Cortex of kidney (tissue), 1 donor: Measurements from ENCODE around the gene PHLPP1.
"Not testable (repeated sequence)": the region's sequence is repeated elsewhere in the genome, so short reads cannot be mapped to it uniquely, and the experiment has no call there.

Source experiments
- DNase-seq: peaks from one replicate; lab custom pipeline; 2025; lab: John Stamatoyannopoulos, UW

Gene PHLPP1

DNA sequence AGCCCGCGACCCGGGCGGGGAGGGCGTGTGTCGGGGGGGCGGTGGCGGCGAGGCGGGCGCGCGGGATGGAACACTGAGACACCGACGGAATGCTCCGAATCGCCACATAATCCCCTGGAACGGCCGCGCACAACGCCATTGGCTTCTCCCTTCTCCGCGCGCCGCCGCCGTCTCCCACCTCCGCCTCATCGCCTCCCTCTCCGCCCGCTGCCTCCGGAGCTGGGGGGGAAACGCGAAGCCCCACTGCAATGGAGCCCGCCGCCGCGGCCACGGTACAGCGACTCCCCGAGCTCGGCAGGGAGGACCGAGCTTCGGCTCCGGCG lies at the start of gene PHLPP1:
Gene PHLPP1, plus strand, starts transcription at position 106 of the 323 bp plus-strand sequence. Its CDS starts 143 bp downstream, at position 249.
- peak; percentile 92 for DNase-seq

DNA sequence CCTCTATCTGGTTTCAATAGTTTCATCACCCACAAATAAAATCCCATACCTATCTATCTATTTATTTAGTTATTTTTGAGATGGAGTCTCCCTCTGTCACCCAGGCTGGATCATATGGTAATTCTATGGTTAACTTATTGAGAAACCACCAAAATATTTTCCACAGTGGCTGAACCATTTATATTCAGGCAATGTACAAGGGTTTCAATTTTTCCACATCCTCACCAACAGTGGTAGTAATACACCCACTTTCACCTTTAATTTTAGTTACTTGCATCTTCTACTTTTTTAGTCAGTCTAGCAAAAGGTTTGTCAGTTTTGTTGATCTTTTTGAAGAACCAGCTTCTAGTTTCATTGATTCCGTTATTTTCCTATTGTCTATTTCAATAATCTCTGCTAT lies 46.1 kb upstream of the PHLPP1 start:
- no peak for DNase-seq

DNA sequence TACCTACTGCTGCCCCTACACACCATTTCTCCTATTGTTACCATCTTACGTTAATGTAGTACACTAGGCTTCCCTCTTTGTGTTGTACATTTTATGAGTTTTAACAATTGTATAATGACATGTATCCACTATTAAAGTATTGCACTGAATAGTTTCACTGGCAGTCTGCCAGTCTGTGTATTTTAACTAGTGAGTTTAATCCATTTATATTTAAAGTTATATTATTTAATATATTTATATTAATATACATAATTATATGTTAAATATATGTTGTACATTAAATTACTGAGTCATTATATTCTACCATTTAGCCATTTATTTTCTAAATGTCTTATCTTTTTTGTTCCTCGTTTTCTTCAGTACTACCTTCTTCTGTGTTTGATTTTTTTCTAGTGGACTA lies 44.8 kb upstream of the PHLPP1 start:
- no peak for DNase-seq

DNA sequence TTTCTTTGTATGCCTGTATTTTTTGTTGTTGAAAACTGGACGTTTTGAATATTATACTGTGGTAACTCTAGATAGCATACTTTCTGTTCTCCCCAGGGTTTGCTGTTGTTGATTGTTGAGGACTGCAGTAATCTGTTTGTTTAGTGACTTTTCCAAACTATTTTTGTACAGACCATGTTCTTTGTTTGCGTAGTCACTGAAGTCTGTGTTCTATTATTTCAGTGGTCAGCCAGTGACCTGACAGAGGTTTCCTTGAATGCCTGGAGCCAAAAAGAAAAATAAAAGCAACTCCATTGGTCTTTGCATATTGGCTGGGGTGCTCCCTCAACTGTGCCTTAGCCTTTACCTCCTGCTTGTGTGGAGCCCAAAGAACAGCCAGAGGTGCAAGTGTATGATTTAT lies 42.7 kb upstream of the PHLPP1 start:
- no peak for DNase-seq

DNA sequence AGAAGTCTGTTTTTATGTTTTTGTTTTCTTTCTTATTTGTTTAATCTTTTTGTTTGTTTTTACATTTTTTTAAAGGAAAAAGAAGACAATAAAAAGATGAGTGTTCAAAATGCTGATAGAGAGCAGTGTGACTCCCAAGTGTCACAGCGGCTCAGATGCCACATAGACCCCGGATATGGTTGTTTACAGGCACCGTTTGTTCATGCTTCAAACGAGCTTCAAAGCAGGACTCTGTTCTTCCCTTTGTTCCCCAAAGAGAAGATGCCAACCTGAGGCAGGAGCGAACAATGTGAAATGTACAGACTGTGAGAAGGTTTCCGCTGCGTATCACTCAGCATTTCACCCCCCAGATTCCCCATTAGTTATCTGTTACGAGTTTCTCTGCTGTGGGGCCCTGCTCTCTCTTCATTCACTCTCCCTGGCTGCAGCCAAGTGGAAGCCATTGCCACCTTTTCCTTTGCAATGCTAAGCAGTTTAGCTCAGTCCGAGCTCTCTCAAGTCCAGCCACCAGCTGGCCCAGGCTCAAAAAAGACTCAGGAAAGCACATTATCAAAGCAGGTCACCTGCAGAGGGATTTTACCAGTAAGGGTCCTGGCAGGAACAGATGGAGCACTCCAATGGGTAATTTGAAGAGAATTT lies 36.4 kb upstream of the PHLPP1 start:
- DNase-seq = no peak

DNA sequence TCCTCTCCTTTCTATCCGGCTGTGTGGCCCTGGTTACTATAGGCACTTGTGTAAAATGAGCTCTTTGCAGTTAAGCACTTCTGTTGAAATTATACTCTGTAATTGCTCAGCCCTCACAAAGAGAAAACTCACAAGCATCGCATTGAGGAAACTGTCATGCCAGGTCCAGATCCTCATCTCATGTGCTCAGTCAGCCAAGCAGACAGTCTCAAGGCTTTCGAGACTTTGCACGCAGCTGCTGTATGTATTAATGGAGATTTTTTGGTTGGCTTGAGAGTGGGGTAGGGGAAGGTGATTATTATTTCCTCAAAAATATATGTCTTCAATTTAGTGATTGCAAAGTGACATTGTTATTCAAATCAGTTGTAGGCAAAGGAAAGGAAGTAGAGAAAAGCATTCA lies 33.0 kb upstream of the PHLPP1 start:
- DNase-seq = no peak

DNA sequence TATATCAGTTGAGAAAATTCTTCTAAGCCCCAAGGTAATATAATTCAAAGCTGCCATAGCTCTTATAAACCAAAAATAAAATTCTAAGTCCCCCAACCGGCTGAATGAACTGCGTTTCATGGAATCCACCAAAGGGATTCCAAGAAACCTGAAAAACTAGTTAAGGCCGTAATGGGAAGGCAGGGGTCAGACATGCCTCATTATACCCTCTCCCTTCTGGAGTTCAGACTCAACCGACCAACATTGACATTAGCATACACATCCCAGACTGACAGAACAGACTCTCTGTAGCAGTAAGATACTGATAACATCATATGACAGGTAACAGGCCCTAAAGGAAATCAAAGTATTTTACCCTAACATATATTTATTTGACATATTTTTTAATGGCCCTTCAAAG lies 31.4 kb upstream of the PHLPP1 start:
- DNase-seq = no peak

DNA sequence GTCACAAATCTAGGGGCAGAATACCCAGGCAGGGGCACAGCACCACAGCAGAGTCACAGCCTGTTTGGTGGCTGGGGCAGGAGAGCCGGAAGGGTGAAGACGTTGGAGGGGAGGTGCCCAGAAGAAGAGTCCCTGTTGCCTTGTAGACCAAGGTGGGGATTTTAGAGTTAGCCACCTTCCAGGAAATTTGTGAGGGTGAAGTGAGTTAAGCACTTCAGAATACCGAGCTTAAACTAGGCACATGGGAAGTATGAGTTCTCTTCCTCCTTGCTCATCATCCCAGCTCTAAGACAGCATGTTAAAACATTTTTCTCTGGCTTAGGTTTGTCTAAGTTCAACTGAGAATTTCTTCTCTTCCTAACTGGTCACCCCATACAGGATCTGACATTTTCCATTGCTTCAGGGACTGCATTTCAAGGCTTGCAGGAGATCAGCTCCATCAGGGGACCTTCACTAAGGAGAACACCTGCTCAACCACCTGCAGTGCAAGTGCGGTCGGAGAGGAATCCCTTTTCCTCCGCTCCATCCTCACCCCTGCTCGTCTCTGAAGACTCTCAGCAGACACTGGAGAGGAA lies 26.5 kb upstream of the PHLPP1 start:
- no peak for DNase-seq

DNA sequence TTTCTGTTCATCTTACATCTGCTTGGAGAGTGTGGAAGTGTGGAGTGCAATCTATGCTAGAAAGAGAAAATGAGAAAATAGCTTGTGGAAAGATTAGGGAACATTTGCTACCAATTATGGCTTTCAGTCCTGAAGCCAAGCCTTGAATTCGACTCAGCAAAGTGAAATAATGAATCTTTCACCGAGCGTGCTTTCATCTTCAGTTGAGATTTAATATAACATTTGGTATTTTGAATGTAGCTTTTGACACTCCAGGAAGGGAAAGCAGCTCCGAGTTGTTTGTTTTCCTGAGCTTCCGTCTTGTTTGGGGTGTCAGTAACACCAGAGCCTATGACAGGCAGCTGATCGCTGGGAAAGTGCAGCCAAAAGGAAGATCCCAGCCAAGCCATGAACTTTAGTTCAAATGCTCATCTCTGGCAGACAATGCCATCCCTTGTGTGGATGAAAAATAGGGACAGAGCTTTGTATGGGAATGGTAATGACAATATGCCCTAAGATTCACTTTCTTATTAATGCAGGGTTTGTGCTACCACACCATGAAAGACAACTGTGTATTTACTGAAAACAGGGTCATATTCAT lies 25.0 kb upstream of the PHLPP1 start:
- DNase-seq = no peak

DNA sequence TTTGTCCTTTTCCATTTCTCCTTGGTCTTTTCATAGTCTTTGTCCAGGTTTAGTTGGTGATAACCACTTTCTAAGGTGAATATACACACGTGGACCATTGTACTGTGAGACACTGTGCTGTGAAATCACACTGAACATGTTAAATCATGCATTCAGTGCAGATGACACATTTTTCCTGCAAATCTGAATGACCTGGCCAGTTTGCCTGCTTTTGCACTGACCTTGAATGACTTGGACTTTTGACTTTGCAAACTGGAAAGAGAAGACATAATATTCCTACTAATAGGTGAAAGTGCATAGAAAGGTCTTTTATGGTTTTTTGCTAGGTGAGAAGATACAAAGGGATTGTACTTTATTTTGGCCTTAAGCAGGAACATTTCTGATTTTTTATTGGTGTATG lies 21.7 kb upstream of the PHLPP1 start:
- no peak for DNase-seq

DNA sequence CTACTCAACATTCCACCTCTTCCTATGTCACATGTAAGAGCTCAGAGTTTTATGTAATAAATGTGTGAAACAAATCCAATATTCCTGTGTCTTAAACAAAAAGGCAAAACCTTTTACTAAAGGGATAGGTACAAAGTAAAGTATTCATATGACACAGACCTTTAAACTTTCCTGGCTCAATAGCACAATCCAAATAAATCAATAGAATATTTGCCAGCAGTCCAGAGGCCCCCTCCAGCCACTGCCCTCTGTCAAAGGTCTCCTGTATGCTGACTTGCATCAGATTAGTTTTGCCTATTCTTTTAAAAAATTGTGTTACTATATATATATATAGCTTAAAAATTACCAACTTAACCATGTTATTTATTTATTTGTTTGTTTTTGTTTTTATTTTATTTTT lies 17.7 kb upstream of the PHLPP1 start:
- no peak for DNase-seq

DNA sequence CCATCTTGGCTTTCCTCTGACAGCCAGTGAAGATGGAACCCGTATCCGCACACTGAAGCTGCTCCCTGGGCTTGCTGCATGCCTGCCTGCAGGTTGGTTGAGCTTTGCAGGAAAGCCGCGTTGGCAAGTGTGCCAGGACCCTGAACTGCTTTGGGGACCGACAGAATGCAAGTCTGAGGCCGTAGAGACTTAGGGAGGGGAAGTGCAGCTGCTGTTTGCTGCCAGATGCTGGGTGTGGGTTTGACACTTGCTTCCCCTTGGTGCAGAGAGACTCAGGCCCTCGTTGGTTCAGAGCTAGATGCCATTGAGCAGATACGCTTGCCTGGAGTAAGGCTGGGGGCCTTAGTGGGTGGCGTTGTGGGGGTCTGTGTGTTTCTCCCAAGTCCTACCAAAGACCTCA lies 13.1 kb upstream of the PHLPP1 start:
- DNase-seq = no peak

DNA sequence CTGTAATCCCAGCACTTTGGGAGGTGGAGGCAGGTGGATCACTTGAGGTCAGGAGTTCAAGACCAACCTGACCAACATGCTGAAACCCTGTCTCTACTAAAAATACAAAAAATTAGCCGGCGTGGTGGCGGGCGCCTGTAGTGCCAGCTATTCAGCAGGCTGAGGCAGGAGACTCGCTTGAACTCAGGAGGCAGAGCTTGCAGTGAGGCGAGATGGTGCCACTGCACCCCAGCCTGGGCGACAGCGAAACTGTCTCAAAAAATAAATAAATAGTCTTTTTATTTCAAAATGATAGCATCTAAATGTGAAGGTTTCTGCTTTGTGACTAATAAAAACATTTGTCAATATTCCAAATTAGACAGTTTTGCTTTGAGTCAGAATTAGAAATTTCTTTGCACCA lies 8.5 kb upstream of the PHLPP1 start:
- DNase-seq = not testable (repeated sequence)

DNA sequence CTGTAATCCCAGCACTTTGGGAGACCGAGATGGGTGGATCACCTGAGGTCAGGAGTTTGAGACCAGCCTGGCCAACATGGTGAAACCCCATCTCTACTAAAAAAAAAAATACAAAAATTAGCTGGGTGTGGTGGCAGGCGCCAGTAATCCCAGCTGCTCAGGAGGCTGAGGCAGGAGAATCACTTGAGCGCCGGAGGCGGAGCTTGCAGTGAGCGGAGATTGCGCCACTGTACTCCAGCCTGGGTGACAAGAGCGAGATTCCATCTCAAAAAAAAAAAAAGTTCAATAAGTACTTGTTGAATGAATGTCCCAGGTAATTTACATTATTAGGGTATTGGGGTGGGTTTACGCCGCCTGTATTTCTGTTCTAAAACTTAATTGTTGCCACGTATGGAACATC lies 5.4 kb upstream of the PHLPP1 start:
- not testable (repeated sequence) for DNase-seq

DNA sequence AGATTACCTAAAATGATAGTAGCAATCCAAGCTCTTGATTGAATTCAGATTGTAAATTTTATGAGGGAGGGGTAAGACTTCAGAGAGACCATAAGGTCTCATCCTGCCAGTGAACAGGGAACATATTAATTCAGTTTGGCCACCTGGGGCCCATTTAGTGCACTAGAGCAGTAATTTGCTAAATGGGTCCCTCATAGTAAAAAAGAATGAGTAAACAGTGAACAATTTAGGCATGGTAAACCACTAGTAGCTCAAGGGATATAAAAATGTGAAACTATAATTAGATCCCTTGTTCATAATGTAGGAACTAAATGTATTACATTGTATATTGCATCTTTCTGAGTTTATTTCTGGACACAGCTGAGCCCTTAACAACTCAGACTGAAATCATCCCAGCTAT lies 4.9 kb upstream of the PHLPP1 start:
- no peak for DNase-seq

DNA sequence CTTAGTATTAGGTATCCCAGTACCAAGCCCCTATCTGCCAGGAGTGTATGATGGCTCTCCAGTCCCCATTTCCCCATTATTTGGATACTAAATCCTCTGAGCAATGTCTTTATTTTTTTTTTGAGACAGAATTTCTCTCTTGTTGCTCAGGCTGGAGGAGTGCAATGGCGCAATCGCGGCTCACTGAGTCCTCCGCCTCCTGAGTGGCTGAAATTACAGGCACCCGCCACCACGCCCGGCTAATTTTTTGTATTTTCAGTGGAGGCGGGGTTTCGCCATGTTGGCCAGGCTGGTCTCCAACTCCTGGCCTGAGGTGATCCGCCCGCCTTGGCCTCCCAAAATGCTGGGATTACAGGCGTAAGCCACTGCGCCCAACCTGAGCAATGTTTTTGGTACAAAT lies 3.6 kb upstream of the PHLPP1 start:
- no peak for DNase-seq

DNA sequence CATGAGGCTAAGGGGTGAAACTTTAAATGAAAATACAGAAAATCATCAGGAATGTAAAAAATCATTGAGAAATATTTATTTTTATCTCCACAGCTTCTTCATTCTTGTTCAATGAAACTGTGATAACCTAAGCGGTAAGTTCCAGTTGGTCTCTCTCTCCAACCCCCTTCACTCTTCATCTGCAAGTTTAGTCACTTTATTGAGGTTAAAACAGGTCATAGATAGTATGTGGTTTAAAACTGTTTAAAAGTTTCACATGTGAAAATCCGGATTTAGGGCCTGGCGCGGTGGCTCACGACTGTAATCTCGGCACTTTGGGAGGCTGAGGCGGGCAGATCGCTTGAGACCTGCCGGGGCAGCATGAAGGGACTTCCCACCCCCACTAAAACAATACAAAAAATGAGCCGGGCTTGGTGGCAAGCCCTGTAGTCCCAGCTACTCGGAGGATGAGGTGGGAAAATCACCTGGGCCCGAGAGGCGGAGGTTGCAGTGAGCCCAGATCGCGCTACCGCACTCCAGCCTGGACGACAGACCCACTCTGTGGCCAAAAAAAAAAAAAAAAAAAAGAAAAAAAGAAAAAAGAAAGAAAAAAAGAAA lies 1.6 kb upstream of the PHLPP1 start:
- DNase-seq = no peak

DNA sequence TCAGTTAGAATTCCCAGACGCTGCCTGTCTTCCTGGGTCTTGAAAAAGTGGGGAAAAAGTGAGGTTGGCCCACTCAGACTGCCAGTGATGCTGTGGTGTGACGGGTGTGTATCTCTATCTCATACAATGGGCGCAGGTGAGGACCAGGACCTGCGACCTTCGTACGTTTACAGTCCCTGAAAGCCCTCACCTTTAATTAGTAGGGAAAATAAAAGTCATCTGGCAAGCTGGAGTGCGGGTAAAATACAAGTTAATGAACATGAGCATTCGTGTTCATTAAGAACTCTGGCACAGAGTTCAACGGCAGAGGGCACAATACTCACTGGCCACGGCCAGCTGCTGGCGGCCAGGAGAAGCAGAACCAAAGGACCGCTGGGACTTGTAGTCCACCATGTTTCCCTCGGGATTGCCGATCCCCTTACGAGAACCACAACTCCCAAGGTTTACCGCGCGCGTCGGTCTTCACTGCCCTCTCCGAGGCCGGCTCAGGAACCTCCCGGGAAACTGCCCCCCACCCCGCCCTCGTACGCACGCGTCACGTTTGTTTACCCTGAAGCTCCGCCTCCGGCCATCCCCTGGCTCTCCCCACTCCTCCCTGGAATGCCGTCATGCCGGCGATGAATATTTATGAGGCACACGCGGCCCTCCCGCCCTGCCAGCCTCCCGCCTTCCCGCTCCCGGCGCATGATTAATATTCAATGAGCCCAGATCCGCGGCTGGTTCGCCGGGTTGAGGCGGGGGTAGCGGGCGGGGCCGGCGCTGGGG lies 488 bp upstream of the PHLPP1 start:
- DNase-seq = peak; percentile 92

DNA sequence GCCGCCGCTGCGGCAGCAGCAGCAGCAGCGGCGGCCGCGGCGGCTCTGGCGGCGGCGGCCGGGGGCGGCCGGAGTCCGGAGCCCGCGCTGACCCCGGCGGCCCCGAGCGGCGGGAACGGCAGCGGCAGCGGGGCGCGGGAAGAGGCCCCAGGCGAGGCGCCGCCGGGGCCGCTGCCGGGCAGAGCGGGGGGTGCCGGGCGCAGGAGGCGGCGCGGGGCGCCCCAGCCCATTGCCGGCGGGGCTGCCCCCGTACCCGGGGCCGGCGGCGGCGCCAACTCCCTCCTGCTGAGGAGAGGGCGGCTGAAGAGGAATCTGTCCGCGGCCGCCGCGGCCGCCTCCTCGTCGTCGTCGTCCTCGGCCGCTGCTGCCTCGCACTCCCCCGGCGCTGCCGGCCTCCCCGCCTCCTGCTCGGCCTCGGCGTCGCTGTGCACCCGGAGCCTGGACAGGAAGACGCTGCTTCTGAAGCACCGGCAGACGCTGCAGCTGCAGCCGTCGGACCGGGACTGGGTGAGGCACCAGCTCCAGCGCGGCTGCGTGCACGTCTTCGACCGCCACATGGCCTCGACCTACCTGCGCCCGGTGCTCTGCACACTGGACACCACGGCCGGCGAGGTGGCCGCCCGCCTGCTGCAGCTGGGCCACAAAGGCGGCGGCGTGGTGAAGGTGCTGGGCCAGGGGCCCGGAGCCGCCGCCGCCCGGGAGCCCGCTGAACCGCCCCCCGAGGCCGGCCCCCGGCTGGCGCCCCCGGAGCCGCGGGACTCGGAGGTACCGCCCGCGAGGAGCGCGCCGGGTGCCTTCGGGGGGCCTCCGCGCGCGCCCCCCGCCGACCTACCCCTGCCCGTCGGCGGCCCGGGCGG lies 646 bp downstream of the PHLPP1 start:
- DNase-seq = no peak

DNA sequence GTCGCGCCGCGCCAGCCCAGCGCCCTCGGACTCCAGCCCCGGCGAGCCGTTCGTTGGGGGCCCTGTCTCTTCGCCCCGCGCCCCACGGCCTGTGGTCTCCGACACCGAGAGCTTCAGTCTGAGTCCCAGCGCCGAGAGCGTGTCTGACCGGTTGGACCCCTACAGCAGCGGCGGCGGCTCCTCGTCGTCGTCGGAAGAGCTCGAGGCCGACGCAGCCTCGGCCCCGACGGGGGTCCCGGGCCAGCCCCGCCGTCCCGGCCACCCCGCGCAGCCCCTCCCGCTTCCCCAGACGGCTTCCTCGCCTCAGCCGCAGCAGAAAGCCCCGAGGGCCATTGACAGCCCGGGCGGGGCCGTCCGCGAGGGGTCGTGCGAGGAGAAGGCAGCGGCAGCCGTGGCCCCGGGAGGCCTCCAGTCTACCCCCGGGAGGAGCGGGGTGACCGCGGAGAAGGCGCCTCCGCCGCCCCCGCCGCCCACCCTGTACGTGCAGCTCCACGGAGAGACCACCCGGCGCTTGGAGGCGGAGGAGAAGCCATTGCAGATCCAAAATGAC lies 1.4 kb downstream of the PHLPP1 start:
- no peak for DNase-seq

DNA sequence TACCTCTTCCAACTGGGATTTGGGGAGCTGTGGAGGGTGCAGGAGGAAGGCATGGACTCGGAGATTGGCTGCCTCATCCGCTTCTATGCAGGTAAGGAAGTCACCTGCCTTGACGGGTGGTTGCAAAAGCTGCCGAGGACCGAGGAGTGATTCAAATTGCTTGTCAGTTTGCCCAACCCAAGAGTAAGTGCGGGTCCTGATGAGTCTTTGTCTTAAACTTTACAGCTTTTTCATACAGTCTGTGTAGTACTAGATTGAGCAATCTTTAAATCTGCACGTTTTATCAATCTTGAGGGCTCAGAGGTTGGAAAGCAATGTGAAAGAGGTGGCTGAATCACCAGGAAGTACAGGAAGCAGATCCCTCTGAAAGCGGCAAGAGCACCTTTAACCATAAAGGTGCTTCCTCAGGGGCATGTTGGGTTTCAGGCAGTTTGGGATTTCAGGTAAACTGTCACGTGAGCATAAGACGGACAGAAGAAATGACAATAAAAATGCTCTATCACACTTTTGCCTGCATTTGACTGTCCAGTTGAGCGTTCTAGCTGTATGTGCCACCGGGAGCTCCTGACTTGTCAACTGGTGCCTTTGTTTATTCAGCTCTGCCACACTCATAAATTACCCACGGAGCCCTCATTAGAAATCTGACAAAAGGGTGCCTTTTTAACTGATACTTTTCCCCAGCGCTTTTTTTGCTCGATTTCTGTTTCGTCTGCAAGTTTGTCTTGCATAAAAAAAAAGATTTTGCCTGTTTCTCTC lies 2.0 kb downstream of the PHLPP1 start:
- no peak for DNase-seq
